Right renal cortex interstitium (tissue), 3 donors: ENCODE measurements around the gene ADAMTSL1. TPM values are rescaled to one million over a fixed set of nuclear protein-coding genes. Genes with fewer than 3 reads are reported as not detected.
A peak's percentile ranks its signal among the peaks of the same experiment; 100 is the strongest.

Source experiments
- DNase-seq, 3 donors: peaks; one replicate each; pipeline ENCODE4 v3.0.0-alpha.2; 2013; ENCODE audit warnings: low read depth in 3 of 3, low spot score in 2 of 3
- polyA plus RNA-seq, 3 donors: library from polyadenylated mRNA; unstranded; fragments of 120-200 nt; gene quantifications; one replicate each; pipeline ENCODE4 v1.2.1, GENCODE V29; 2013; ENCODE audit not compliant: insufficient read length in 3 of 3

The ADAMTSL1 gene, protein sequence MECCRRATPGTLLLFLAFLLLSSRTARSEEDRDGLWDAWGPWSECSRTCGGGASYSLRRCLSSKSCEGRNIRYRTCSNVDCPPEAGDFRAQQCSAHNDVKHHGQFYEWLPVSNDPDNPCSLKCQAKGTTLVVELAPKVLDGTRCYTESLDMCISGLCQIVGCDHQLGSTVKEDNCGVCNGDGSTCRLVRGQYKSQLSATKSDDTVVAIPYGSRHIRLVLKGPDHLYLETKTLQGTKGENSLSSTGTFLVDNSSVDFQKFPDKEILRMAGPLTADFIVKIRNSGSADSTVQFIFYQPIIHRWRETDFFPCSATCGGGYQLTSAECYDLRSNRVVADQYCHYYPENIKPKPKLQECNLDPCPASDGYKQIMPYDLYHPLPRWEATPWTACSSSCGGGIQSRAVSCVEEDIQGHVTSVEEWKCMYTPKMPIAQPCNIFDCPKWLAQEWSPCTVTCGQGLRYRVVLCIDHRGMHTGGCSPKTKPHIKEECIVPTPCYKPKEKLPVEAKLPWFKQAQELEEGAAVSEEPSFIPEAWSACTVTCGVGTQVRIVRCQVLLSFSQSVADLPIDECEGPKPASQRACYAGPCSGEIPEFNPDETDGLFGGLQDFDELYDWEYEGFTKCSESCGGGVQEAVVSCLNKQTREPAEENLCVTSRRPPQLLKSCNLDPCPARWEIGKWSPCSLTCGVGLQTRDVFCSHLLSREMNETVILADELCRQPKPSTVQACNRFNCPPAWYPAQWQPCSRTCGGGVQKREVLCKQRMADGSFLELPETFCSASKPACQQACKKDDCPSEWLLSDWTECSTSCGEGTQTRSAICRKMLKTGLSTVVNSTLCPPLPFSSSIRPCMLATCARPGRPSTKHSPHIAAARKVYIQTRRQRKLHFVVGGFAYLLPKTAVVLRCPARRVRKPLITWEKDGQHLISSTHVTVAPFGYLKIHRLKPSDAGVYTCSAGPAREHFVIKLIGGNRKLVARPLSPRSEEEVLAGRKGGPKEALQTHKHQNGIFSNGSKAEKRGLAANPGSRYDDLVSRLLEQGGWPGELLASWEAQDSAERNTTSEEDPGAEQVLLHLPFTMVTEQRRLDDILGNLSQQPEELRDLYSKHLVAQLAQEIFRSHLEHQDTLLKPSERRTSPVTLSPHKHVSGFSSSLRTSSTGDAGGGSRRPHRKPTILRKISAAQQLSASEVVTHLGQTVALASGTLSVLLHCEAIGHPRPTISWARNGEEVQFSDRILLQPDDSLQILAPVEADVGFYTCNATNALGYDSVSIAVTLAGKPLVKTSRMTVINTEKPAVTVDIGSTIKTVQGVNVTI (N-terminal part only)
- 10 to 100 TPM; 11.3 to 16.5 (median 16.1) TPM for polyA plus RNA-seq

GRCh38 chr9:18473652-18474279 lies at the start of gene ADAMTSL1:
Gene ADAMTSL1, plus strand, starts transcription at chr9:18474153. Its CDS starts 80 bp downstream, at chr9:18474233.
- peak in 1 of 3 donors; percentile 29 for DNase-seq

DNA sequence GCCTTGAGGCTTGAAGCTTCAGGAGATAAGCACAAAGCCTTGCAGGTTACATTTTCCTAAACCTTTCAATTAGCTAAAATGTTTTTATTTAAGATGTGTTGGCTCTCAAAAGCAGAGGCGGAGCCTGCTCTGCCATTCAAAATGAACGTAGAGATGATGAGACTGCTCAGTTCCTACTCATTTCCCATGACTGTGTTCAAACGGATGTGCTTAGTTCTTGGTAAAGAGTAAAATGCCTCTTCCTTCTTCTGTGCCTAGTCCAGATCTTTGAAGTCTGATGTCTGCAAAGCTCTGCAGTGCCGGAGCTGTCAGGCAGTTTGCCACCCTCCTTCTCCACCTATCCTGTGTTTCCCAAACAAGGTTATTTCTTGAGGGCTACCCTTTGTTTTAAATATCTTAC lies 46.3 kb upstream of the ADAMTSL1 start:
- DNase-seq: no peak

DNA sequence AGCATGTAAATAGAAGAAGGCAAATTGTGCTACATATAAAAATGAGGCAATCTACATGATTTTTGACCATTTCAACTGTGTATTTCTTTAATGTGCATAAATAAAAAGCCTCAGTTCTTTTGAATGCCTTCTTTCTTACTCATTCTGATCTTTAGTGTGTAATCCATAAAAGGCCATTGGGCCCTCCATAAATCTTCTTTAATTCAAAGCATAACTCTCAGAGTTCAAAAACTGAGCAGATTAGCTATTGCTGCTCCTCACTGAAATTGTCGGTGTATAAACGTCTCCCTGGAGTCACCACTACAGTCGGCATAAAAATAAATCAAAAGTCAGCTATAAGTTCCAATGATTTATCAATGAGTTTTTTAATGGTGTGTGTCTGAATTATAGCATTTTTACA lies 45.3 kb upstream of the ADAMTSL1 start:
- DNase-seq: no peak

GRCh38 chr9:18429070-18429469 lies 44.9 kb upstream of the ADAMTSL1 start:
- no peak for DNase-seq

- no peak for DNase-seq
These were observed 40.3 kb upstream of the ADAMTSL1 start for GRCh38 chr9:18433620-18434019.

DNA sequence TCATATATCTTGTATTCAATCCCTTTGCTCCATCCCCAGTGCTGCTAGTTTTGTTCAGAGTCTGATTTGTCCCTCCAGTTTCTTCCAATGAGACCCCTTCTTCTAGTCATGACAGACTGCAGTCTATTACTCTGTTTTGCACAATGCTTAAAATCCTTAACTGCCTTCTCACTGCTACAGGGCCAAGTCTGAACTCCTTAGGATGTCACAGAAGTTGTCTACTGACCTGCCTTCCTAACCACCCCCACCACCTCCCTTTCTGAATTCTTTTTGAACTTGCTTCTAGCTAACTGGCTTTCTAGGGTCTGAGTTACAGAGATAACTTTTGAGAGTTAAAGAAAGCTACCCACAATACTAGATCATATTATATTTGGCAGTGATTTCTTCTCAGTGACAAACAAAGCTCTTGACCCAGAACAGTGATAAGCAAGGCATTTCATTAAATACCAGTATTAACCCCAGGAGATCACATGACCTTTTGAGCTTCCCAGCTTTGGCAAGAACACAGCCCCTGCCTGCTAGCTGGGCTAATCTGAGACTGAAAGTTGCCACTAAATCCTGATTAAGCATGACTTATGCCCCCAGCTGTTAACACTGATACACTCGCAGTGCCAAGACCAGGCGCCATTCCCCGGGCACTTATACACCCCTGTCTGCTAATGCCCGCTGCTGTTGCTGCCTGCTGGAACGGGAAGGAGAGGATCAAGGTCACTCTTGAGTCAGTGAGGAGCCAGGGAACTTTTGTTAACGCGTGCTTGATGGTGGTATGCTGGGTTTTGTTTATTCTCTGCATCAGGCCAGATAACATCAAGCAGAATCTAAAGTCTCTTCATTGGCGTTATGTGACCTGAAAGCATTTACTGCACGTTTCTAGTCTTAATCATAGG lies 36.4 kb upstream of the ADAMTSL1 start:
- DNase-seq: peak in 1 of 3 donors; percentile 18

DNA sequence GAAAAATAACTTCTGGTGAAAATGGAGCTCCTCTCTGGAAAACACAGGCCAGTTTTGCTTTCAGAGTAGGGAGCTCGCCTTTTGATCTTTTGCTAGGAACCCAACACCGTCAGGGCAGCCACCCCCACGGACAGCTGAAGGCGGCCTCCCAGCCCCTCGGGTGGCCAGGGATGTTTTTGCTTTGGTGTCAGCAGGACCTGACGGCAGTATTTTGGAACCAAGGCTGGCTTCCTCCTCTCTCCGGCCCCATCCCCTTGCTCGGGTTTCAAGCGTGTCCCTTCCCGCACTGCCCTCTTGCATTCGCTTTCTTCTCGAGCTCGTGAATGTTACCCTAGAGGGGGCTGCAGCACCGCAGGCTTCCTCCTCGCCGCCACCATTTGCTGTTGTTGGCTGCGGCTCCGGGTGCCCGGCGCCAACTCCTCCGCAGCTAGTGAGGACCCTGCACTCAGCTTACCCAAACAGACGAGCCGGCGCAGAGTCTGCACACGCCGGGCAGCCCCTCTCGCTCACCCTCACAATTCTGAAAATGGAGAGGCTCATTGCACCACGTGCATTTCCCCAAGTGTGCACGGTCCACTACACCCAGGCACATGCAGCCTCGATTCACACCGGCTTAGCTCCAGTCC lies 35.5 kb upstream of the ADAMTSL1 start:
- DNase-seq: peak in 2 of 3 donors; percentile 66 to 71

DNA sequence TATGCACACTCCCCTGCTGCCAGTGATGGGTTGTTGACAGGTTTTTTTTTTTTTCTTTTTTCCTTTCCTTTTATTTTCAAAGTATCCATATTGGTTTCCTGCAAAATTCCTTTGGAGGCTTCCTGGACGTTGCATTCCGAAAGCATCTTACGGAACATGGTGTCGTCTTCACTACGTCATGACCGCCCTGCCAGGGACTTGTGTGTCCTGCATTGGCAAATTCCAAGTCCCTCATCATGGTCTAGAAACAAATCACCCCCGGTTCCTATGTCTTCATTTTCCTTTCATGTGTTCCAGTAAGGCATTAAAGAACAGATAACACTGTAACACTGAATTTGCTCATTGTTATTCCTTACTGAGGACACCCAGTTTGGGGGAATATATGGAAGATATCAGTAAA lies 35.0 kb upstream of the ADAMTSL1 start:
- DNase-seq: no peak

- DNase-seq: no peak
These were observed 32.7 kb upstream of the ADAMTSL1 start for GRCh38 chr9:18441261-18441660.

- peak in 1 of 3 donors; percentile 32 for DNase-seq
These were observed 31.1 kb upstream of the ADAMTSL1 start for GRCh38 chr9:18442629-18443491.

GRCh38 chr9:18447131-18447530 lies 26.8 kb upstream of the ADAMTSL1 start:
- no peak for DNase-seq

GRCh38 chr9:18447541-18447940 lies 26.4 kb upstream of the ADAMTSL1 start:
- DNase-seq: no peak

DNA sequence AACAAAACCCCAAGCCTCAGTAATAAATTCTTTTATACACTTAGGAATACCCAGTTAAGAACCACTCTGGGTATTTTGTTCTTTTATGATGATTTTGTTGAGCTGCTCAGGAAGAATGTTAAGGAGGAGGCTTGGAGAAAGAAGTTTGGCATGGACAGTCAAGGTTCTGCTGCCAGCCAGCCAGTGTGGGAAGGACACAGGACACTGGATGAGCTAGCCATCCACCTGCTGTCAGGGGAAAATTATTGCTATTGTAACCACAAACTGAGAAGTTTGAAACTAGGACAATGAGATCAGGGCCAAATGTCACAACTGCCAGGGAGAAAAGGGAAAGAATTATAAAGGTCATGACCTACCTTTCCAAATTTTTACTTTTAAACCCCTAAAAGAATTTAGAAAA lies 25.9 kb upstream of the ADAMTSL1 start:
- DNase-seq: no peak

- DNase-seq: no peak
These were observed 22.5 kb upstream of the ADAMTSL1 start for GRCh38 chr9:18451406-18451805.

GRCh38 chr9:18452276-18452675 lies 21.7 kb upstream of the ADAMTSL1 start:
- no peak for DNase-seq

DNA sequence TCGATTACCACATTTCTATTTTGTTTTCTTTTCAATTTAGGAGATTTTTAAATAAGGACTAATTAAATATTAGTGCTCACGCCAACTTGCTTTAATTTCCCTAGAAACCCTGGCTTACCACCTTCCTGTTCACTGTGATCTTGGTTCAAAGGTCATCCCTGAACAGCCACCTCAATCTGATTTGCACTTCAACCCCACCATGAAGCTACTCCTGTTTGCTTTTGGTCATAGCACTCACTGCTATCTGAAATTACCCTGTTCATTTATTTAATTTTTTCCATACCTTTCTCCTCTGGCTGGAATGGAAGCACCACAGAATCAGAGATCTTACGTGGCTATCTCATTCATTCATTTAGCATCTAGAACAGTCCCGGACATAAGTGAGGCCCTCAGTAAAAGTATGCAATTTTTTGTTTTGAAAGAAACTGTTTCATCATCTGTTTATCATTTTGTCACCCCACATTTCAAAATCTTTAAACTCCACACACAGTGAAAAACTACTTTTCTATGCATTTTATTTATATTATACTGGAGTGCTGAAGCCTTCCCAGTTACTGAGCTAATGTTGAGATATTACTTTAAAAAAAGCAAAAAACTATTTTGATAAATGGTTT lies 17.2 kb upstream of the ADAMTSL1 start:
- DNase-seq: no peak

DNA sequence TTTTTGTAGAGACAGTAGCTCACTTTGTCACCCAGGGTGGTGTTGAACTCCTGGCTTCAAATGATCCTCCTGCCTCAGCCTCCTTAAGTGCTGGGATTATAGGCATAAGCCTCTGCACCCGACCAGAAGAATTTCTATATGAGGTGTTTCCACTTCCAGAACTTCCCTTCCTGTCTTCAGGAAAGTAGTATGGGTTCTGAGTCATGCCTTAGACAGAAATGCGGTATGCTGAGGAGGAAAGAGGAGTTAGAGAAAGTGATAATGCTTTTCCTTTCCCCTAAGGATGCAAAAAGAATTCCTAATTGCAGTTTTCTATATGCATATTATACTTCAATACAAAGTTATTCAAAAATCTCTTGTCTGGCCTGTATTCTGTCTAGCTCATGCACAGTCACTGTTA lies 16.4 kb upstream of the ADAMTSL1 start:
- DNase-seq: no peak
